Right lung (tissue), 10 donors: ENCODE measurements around the gene TREML2. TPM values are rescaled to one million over a fixed set of nuclear protein-coding genes. Genes with fewer than 3 reads are reported as not detected.
"Not testable (repeated sequence)": the region's sequence is repeated elsewhere in the genome, so short reads cannot be mapped to it uniquely, and the experiment has no call there.

ENCODE experiments used
- DNase-seq, 2 donors: peaks; one replicate each; pipeline ENCODE4 v3.0.0-alpha.2; 2013
- long read RNA-seq, 8 donors: transcript quantifications; one replicate each; lab custom pipeline, GENCODE V29; 2026
- polyA plus RNA-seq, 5 donors: library from polyadenylated mRNA; unstranded; fragments of 120-200 nt; gene quantifications; one replicate each; pipeline versions ENCODE4 v1.2.1 to v1.2.3, GENCODE V29; 2013; ENCODE audit warnings: inconsistent platforms in 1 of 5, low replicate concordance in 1 of 5; ENCODE audit not compliant: insufficient read length in 5 of 5, insufficient read depth in 1 of 5

Gene TREML2, protein sequence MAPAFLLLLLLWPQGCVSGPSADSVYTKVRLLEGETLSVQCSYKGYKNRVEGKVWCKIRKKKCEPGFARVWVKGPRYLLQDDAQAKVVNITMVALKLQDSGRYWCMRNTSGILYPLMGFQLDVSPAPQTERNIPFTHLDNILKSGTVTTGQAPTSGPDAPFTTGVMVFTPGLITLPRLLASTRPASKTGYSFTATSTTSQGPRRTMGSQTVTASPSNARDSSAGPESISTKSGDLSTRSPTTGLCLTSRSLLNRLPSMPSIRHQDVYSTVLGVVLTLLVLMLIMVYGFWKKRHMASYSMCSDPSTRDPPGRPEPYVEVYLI
- under 1 TPM; 0.17 to 0.47 (median 0.21) TPM for polyA plus RNA-seq
- long read RNA-seq, donor 1 = 0 reads
- long read RNA-seq, donor 2 = 0 reads
- long read RNA-seq, donor 3 = 0 reads
- long read RNA-seq, donor 4 = 0 reads
- long read RNA-seq, donor 5 = 0 reads
- long read RNA-seq, donor 6 = 0 reads
- long read RNA-seq, donor 7 = 0 reads
- long read RNA-seq, donor 8 = 0 reads

GRCh38 chr6:41200901-41201763 lies at the start of gene TREML2:
Gene TREML2, minus strand, starts transcription at chr6:41201149. Its CDS starts 141 bp downstream, at chr6:41201008.
- DNase-seq = no peak

DNA sequence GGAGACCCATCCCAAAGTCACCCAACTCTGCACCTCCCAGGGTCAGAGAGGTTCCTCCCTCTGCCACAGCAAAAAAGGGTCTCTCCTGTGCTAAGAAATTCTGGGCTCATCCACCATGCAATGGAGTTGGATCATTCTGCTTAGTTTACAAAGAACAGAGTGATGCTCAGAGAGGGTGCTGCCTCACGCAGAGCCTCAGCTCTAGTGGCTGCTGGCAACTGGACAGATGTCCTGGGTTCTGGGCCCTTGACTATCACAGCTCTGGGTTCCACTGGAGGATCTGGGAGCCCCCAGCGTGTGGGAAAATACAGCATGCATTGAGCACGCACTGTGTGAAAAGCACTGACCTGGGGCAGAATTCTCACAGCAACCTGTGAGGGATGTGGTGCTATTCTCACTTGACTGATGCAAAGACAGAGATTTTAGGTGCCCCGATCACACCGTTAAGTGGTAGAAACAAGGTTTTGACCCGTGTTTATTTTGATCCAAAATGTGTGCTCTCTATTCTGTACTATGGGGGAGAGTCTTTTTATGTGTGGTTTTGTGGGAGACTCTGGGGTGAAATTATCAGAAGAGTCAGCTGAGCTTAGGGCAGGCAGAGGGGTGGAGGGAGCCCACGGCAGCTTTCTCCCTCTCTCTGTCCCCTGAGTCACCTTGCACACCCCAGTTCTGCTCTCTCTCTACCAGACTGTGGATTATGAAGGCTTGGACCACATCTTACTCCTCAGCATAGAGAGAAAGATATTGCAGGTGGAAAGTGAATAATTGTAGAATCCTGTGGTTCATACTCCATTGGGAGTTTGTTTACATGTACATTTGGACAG lies 47.1 kb upstream of the TREML2 start:
- DNase-seq = no peak

DNA sequence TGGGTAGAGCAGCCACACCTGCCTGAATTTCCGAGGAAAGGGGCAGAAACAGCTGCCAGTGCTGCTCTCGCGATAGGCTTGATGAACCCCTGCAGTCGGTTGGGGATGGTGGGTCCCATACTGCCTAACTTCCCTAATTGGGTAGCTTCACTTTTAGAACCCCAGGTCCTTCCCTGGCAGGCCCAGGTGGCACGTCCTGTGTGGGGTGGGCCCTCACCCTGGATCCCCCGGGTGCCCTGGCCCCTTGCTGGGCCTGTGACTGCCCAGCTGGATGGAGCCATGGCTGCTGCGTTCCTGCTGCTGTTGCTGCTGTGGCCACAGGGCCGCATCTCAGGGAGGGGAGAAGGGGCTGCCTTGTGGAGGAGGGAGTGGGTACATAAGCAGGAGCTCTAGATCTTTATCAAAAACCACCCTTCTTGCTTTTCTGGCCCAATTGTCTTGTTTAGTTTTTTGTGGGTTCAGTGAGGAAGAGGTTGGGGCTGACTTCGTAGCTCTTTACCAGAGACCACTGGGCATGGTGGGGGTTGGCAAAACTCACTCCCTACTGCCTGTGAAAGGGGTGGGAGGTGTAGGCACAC lies 46.4 kb upstream of the TREML2 start:
- DNase-seq = no peak

DNA sequence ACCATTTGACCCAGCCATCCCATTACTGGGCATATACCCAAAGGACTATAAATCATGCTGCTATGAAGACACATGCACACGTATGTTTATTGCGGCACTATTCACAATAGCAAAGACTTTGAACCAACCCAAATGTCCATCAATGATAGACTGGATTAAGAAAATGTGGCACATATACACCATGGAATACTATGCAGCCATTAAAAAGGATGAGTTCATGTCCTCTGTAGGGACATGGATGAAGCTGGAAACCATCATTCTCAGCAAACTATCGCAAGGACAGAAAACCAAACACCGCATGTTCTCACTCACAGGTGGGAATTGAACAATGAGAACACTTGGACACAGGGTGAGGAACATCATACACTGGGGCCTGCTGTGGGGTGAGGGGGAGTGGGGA lies 45.6 kb upstream of the TREML2 start:
- not testable (repeated sequence) for DNase-seq

DNA sequence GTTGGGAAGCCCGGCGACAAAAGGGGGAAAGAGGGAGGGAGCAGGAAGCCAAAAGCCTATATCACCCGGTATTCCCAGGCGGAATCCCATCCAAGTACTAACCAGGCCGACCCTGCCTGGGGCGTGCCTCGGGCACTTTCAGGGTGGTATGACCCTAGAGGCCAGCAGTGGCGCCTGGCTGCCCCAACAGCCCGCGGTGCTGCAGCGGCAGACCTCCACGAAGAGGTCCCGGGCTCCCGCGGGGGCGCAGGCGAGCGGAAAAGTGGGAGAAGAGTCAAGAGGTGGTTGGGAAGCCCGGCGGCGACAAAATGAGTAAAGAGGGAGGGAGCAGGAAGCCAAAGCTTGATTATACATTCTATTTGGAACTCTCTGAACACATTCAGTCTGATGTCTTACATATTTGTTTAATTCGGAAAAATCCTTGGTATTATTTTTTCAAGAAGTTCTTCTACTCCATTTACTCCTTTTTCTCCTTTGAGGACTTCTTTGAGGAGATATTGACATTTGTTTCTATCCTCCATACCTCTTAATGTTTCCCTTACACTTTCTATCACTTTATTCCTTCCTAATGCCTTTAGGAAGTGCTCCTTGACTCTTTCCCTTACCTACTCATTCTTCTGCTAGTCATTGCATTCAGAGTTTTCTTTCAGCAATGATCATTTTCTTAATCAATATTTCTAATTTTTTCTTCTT lies 38.7 kb upstream of the TREML2 start:
- no peak for DNase-seq

- DNase-seq = no peak
Measured at GRCh38 chr6:41237128-41237527, 36.2 kb upstream of the TREML2 start.

DNA sequence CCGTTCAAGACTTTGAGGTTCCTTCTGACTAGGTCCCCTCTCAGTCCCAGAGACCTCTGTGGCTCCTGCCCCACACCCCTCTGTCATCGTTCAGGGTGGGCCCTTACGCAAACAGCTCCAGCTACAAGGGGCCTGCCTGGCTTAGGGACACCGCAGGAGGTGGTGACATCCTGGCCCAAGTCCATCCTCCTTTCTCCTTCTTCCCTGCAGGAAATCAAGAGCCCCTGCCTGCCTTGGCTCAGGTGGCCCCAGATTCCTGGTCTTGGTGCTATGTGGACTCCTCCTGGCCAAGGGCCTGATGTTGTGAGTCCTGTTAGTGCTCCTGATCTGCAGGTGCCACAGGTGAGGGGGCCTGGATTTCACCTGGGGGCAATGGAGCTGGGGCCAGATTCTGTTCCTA lies 35.3 kb upstream of the TREML2 start:
- no peak for DNase-seq

- DNase-seq = no peak
Measured at GRCh38 chr6:41232667-41233066, 31.7 kb upstream of the TREML2 start.

GRCh38 chr6:41231246-41231645 lies 30.3 kb upstream of the TREML2 start:
- DNase-seq = no peak

DNA sequence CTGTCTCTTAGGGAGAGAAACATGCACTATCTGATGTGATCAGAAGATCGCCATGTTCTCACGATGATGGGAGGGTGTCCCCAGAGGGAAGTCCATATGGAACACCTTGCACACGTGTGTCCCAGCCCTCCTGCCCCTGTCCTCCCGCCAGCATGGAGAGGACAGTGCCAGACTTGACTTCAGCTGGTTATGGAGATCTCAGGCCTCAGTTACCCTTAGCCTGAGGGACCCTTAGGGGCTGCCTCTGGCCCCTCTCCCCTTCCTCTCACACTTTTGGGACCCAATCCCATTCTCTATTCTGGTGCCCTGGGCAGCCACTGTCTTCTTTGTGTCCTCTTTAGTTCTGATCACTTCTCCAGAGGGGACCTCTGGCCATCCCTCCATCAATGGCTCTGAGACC lies 28.8 kb upstream of the TREML2 start:
- no peak for DNase-seq

GRCh38 chr6:41228616-41229015 lies 27.7 kb upstream of the TREML2 start:
- DNase-seq = no peak

GRCh38 chr6:41228096-41228495 lies 27.1 kb upstream of the TREML2 start, which contains the start of gene TREML4:
Gene TREML4, plus strand, starts transcription at chr6:41228349. Its CDS starts 79 bp downstream, at chr6:41228428.
- no peak for DNase-seq

GRCh38 chr6:41226752-41227151 lies 25.8 kb upstream of the TREML2 start:
- no peak for DNase-seq

- DNase-seq = no peak
Measured at GRCh38 chr6:41224800-41225199, 23.9 kb upstream of the TREML2 start.

- no peak for DNase-seq
Measured at GRCh38 chr6:41222513-41222912, 21.6 kb upstream of the TREML2 start.

DNA sequence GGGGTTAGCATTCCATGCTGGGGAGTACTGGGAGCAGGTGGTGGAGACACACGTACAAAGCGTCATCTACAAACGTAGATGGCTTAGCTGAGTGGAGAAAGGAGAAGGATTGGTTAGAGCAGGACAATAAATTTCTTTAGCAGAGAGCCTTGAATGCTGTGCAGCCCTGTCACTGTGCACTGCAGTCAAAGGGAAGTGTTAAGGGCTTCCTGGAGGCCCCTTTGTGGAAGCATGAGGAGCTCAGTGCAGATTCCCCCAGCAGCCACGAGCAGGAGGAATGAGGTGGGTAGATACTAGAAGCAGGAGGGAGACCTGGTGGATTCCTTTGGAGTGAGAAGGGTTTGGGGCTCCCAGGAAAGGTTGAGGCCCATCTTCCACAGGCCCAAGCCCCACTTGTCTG lies 21.1 kb upstream of the TREML2 start:
- no peak for DNase-seq

DNA sequence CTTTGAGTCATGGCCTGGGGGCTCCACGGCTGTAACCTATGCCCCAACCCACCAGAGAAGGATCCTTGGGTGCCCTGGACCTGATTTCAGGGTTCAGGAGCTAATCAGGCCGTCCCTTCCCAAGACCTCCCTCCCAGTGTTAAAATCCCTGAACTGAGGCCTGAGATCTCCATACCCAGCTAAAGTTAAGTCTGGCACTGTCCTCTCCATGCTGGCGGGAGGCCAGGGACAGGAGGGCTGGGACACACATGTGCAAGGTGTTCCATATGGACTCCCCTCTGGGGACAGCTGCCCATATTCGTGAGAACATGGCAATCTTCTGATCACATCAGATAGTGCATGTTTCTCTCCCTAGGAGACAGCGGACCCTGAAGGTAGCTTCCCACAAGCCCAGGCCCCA lies 15.7 kb upstream of the TREML2 start:
- DNase-seq = no peak

DNA sequence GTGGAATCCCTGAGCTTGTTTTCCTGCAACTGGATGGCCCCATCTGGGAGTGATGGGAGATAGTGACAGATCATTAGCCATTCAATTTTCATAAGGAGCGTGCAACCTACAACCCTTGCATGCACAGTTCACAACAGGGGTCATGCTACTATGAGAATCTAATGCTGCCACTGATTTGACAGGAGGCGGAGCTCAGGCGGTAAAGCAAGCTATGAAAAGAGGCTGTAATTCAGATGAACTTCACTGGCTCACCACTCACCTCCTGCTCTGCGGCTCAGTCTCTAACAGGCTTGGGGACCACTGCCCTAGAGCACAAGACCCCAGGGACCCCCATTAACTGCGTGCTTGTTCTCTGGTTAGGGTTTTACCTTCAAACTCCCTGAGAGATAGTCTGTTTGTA lies 14.8 kb upstream of the TREML2 start:
- no peak for DNase-seq

GRCh38 chr6:41214559-41215238 lies 13.8 kb upstream of the TREML2 start:
- no peak for DNase-seq
